Gastroesophageal sphincter (tissue), 4 donors: Measurements from ENCODE around the gene GRAMD4. TPM values are rescaled to one million over a fixed set of nuclear protein-coding genes. Genes with fewer than 3 reads are reported as not detected.

Experiments
- ATAC-seq: fragments of 150-250 bp; one replicate; pipeline ENCODE4 v1.9.1; 2016; ENCODE audit warnings: mild to moderate bottlenecking, moderate library complexity
- H3K27ac ChIP-seq, 4 donors: fragments of 200-600 bp; sonication (generic) in 3 of 4; 1 replicate in 3 of 4; 2 replicates in 1 of 4; pipeline ENCODE4 v1.5.1; 2016 to 2019
- H3K27me3 ChIP-seq: fragments of 200-600 bp; sonication (generic); one replicate; pipeline ENCODE4 v1.5.1; 2019
- H3K36me3 ChIP-seq, 2 donors: fragments of 200-600 bp; sonication (generic); one replicate each; pipeline ENCODE4 v1.5.1; 2019; ENCODE audit warnings: control low read depth in 1 of 2
- H3K4me1 ChIP-seq, 3 donors: fragments of 200-600 bp; sonication (generic); 1 replicate in 2 of 3; 2 replicates in 1 of 3; pipeline ENCODE4 v1.5.1; 2016 to 2019; ENCODE audit warnings: control low read depth in 2 of 3
- H3K4me3 ChIP-seq, 2 donors: fragments of 200-600 bp; sonication (generic); one replicate each; pipeline ENCODE4 v1.5.1; 2019; ENCODE audit warnings: mild to moderate bottlenecking in 1 of 2, moderate library complexity in 1 of 2
- H3K9me3 ChIP-seq, 3 donors: fragments of 200-600 bp; sonication (generic); one replicate each; pipeline ENCODE4 v1.5.1; 2017 to 2019; ENCODE audit warnings: control low read depth in 2 of 3
- EP300 ChIP-seq: sonication (generic); formaldehyde crosslinking; IDR thresholded peaks from one replicate; pipeline ENCODE4 v1.6.1; 2017; ENCODE audit warnings: antibody characterized with exemption, mild to moderate bottlenecking
- POLR2A ChIP-seq, 2 donors: fragments of 450-650 bp; IDR thresholded peaks; one replicate each; pipeline ENCODE4 v1.6.1; 2017; ENCODE audit warnings: antibody characterized with exemption in 2 of 2, mild to moderate bottlenecking in 2 of 2, moderate library complexity in 1 of 2
- POLR2AphosphoS5 ChIP-seq: sonication (generic); formaldehyde crosslinking; IDR thresholded peaks from one replicate; pipeline ENCODE4 v1.6.1; 2017; ENCODE audit warnings: antibody characterized with exemption
- WGBS, 2 donors: methylation state at CpG; one replicate each; pipeline ENCODE4 v1.1.5; 2018; ENCODE audit warnings: low coverage in 1 of 2; 5-methylcytosine and 5-hydroxymethylcytosine counted together
- total RNA-seq, 4 donors: library from RNA; depleted of rRNA; stranded (reverse); fragments of >200 nt; gene quantifications; one replicate each; pipeline ENCODE4 v1.1.0, GENCODE V29; 2016
- TF ChIP-seq, protein P1 (sequence below), 4 experiments: fragments of 200-600 bp in 2 of 4; fragments of 450-650 bp in 2 of 4; sonication (generic) in 1 of 4; IDR thresholded peaks; one replicate each; pipeline ENCODE4 v1.5.1; 2017 to 2019; ENCODE audit warnings: antibody characterized with exemption in 4 of 4, mild to moderate bottlenecking in 2 of 4, moderate library complexity in 2 of 4

The GRAMD4 gene
- total RNA-seq, 4 donors from 2014 or later: 10.8 to 53.3 (median 33.2) TPM

DNA sequence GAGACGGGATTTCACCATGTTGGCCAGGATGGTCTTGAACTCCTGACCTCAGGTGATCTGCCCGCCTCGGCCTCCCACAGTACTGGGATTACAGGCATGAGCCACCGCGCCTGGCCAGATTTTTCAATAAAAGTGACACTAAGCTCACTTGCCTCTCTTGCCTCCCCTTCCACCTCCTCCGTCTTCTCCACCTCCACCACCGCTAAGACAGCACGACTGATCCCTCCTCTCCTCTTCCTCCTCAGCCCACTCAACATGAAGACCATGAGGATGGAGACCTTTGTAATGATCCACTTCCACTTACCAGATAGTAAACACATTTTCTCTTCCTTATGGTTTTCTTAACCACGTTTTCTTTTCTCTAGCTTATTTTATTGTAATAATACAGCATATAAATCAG lies 103.7 kb downstream of the GRAMD4 start:
- H3K4me1 ChIP-seq: peaks cover 0 to 23% (median 6%) of the 10 kb centered on the region in 3 donors
- TF ChIP-seq, protein P1, sequence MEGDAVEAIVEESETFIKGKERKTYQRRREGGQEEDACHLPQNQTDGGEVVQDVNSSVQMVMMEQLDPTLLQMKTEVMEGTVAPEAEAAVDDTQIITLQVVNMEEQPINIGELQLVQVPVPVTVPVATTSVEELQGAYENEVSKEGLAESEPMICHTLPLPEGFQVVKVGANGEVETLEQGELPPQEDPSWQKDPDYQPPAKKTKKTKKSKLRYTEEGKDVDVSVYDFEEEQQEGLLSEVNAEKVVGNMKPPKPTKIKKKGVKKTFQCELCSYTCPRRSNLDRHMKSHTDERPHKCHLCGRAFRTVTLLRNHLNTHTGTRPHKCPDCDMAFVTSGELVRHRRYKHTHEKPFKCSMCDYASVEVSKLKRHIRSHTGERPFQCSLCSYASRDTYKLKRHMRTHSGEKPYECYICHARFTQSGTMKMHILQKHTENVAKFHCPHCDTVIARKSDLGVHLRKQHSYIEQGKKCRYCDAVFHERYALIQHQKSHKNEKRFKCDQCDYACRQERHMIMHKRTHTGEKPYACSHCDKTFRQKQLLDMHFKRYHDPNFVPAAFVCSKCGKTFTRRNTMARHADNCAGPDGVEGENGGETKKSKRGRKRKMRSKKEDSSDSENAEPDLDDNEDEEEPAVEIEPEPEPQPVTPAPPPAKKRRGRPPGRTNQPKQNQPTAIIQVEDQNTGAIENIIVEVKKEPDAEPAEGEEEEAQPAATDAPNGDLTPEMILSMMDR (IDR thresholded peaks at IDR 0.05): no peak
- TF ChIP-seq EP300: no peak
- TF ChIP-seq POLR2A (IDR thresholded peaks at IDR 0.05): no peak
- no peak for TF ChIP-seq POLR2AphosphoS5
- H3K9me3 ChIP-seq: no peaks in the 10 kb centered on the region
- no peaks in the 10 kb centered on the region for H3K27me3 ChIP-seq
- WGBS, 2 donors: 70 to 93% methylated on average over 2 to 4 of the region's 9 CpGs
- H3K36me3 ChIP-seq: peaks cover 0 to 75% of the 10 kb centered on the region in 2 donors
- no peak overlapping the region for H3K4me3 ChIP-seq
- H3K27ac ChIP-seq: no peak overlapping the region
- no peak for ATAC-seq

DNA sequence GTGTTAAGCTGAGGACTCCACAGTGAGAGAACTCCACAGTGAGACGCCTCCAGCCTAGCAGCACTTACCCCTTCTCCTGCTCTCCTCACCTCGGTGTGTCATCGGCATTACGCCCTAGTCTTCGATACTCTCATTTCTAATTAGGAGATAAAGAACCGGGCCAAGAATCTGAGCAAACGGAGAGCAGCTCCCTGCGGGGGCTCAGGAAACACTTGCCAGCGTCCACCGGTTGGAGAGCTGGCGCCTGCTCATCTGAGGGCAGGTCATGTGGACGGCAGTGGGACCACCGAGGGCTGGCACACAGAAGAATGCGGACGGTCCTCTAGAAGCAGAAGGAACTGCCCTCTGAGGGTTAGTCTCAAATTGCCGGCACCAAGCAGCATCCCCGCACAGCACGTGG lies 104.9 kb downstream of the GRAMD4 start:
- TF ChIP-seq, protein P1 (IDR thresholded peaks at IDR 0.05): no peak
- TF ChIP-seq POLR2A (IDR thresholded peaks at IDR 0.05): no peak
- 75 to 100% methylated on average over 1 to 4 of the region's 18 CpGs for WGBS, 2 donors
- H3K4me3 ChIP-seq: no peak overlapping the region
- peaks cover 0 to 65% of the 10 kb centered on the region in 2 donors for H3K36me3 ChIP-seq
- H3K4me1 ChIP-seq: peaks cover 0 to 30% (median 8%) of the 10 kb centered on the region in 3 donors
- H3K27ac ChIP-seq: no peak overlapping the region
- no peaks in the 10 kb centered on the region for H3K27me3 ChIP-seq
- ATAC-seq: no peak
- H3K9me3 ChIP-seq: no peaks in the 10 kb centered on the region

DNA sequence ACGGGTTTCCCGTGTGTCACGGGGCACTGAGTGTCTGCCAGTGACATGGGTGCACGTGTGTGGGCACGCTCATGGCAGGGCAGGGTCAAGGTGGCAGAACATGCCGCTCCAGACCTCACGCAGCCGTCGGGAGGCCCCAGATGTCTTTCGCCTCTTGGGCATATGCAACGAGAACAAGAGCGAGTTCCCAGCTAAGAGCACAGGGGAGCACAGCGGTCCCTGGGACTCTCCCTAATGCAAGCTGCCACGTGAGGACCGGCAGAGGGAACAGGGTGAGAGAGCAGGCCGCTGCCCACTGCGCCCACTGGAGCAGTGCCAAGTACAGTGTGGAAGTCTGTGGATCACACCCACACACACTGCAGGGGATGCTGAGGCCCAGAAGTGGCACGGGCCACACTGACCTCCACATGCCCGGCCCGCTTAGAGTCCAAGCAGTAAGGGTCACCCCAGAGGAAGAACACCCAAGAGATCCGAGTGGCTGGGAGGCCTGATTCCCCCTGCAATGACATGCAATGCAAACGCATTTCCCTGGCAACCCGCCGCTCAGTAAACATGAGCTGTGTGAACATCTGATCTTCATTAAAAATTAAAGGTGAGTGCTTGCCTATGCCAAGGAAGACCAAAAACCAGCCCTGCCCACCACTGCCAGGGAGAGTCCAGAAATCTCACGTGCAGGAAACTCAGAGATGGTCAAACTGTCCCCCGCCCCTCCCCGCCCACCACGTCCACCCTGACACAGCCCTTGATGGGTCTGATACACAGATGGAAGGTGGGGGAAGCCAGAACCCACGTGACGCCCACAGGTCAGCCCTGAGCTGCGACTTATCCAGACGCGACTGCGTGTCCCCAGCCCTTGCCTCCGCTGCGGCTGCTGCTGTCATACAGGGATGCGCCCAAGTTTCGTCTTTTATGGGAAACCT lies 106.1 kb downstream of the GRAMD4 start:
- Histone ChIP-seq H3K27ac (no peak overlapping the region), H3K27me3 (no peaks in the 10 kb centered on the region), H3K36me3 (peaks cover 0 to 53% of the 10 kb centered on the region in 2 donors), H3K4me1 (peaks cover 0 to 43% (median 20%) of the 10 kb centered on the region in 3 donors), H3K9me3 (no peaks in the 10 kb centered on the region), H3K4me3 (no peak overlapping the region)
- TF ChIP-seq POLR2AphosphoS5 (no peak), EP300 (no peak), POLR2A (IDR thresholded peaks at IDR 0.05) (no peak)
- TF ChIP-seq, protein P1 (IDR thresholded peaks at IDR 0.05): no peak
- no peak for ATAC-seq
- WGBS, 2 donors: 86 to 87% methylated on average over 9 to 11 of the region's 38 CpGs

DNA sequence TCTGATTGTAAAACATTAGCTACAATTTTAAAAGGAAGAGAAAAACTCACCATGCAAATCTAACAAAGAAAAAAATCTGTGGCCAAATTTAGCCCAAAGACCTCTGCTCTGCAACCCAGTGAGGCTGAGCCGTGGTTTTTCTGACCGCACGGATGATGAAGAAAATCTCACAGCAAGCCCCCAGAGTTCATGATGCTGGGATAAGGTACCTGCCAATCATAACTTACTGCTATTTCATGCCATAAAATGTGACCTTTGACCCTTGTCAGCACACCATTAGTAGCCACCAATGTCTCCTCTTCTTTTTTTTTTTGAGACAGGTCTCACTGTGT lies 106.8 kb downstream of the GRAMD4 start:
- no peaks in the 10 kb centered on the region for H3K9me3 ChIP-seq
- H3K27me3 ChIP-seq: no peaks in the 10 kb centered on the region
- no peak for ATAC-seq
- 86 to 96% methylated on average over 3 of the region's 3 CpGs for WGBS, 2 donors
- TF ChIP-seq POLR2AphosphoS5: no peak
- no peak for TF ChIP-seq POLR2A (IDR thresholded peaks at IDR 0.05)
- TF ChIP-seq EP300: no peak
- TF ChIP-seq, protein P1 (IDR thresholded peaks at IDR 0.05): no peak
- H3K27ac ChIP-seq: no peak overlapping the region
- no peak overlapping the region for H3K4me3 ChIP-seq
- peaks cover 0 to 49% (median 27%) of the 10 kb centered on the region in 3 donors for H3K4me1 ChIP-seq
- peaks cover 0 to 50% of the 10 kb centered on the region in 2 donors for H3K36me3 ChIP-seq
